GM23338 (cell line): ENCODE results near the gene PSMA1. TPM values are rescaled to one million over a fixed set of nuclear protein-coding genes. Genes with fewer than 3 reads are reported as not detected.

Source experiments
- ATAC-seq: fragments of 200-7000 bp; cut with Tn5 transposase; 3 replicates; pipeline ENCODE4 v1.9.1; 2020
- DNase-seq: peaks from one replicate; pipeline ENCODE4 v3.0.0-alpha.2; 2015; ENCODE audit warnings: low spot score
- H2AFZ ChIP-seq: fragments of 200-600 bp; sonication (generic); 2 replicates; pipeline ENCODE4 v1.8.0; 2016; ENCODE audit warnings: antibody characterized with exemption, mild to moderate bottlenecking, moderate library complexity
- H3F3A ChIP-seq: fragments of 200-600 bp; sonication (generic); replicated peaks from 2 replicates; pipeline ENCODE4 v1.8.0; 2017; ENCODE audit warnings: antibody characterized with exemption, mixed run types, low read depth
- H3K27ac ChIP-seq: fragments of 200-600 bp; sonication (generic); 2 replicates; pipeline ENCODE4 v1.6.1; 2016; ENCODE audit warnings: low read depth
- H3K27me3 ChIP-seq: fragments of 200-600 bp; sonication (generic); 2 replicates; pipeline ENCODE4 v1.8.0; 2016; ENCODE audit warnings: mild to moderate bottlenecking, mixed run types, moderate library complexity; ENCODE audit not compliant: insufficient read depth
- H3K36me3 ChIP-seq: fragments of 200-600 bp; sonication (generic); 2 replicates; pipeline ENCODE4 v1.8.0; 2016; ENCODE audit warnings: mild to moderate bottlenecking; ENCODE audit not compliant: insufficient read depth
- H3K4me1 ChIP-seq: fragments of 200-600 bp; sonication (generic); 2 replicates; pipeline ENCODE4 v1.8.0; 2016; ENCODE audit warnings: mild to moderate bottlenecking, moderate library complexity; ENCODE audit not compliant: insufficient read depth
- H3K4me2 ChIP-seq: fragments of 200-600 bp; sonication (generic); 2 replicates; pipeline ENCODE4 v1.7.1; 2017; ENCODE audit warnings: mixed run types
- H3K4me3 ChIP-seq: fragments of 200-600 bp; sonication (generic); 2 replicates; pipeline ENCODE4 v1.6.1; 2016; ENCODE audit warnings: mixed run types
- H3K79me2 ChIP-seq: fragments of 200-600 bp; sonication (generic); replicated peaks from 2 replicates; pipeline ENCODE4 v1.8.0; 2017; ENCODE audit warnings: mild to moderate bottlenecking; ENCODE audit not compliant: insufficient read depth
- H3K9me2 ChIP-seq: fragments of 200-600 bp; sonication (generic); 2 replicates; pipeline ENCODE4 v1.8.0; 2017; ENCODE audit not compliant: insufficient read depth
- H4K20me1 ChIP-seq: fragments of 200-600 bp; sonication (generic); replicated peaks from 2 replicates; pipeline ENCODE4 v1.8.0; 2017; ENCODE audit warnings: mild to moderate bottlenecking; ENCODE audit not compliant: insufficient read depth
- H3K27ac Mint-ChIP-seq: 2 replicates; pipeline ENCODE4 v1.8.0; 2020; ENCODE audit warnings: inconsistent platforms, mild to moderate bottlenecking, moderate library complexity, mixed read lengths
- H3K27me3 Mint-ChIP-seq: 3 replicates; pipeline ENCODE4 v1.8.0; 2022; ENCODE audit warnings: low read depth, mild to moderate bottlenecking, moderate library complexity, mixed read lengths, inconsistent platforms; ENCODE audit not compliant: insufficient read depth, poor library complexity
- H3K36me3 Mint-ChIP-seq: 3 replicates; pipeline ENCODE4 v1.8.0; 2021; ENCODE audit warnings: low read depth, mild to moderate bottlenecking, inconsistent platforms, moderate library complexity, mixed read lengths
- H3K4me1 Mint-ChIP-seq: 3 replicates; pipeline ENCODE4 v1.8.0; 2020; ENCODE audit warnings: mild to moderate bottlenecking, inconsistent platforms, mixed read lengths
- H3K4me3 Mint-ChIP-seq: 3 replicates; pipeline ENCODE4 v1.8.0; 2021; ENCODE audit warnings: moderate library complexity, mild to moderate bottlenecking, inconsistent platforms, mixed read lengths
- H3K9me3 Mint-ChIP-seq: 3 replicates; pipeline ENCODE4 v1.8.0; 2020; ENCODE audit warnings: moderate library complexity, mild to moderate bottlenecking, inconsistent platforms, mixed read lengths
- CREB1 ChIP-seq: fragments of 250-450 bp; sonication (Bioruptor Pico); IDR thresholded peaks from 2 replicates; pipeline ENCODE4 v1.5.0; 2020; ENCODE audit warnings: low read depth, mild to moderate bottlenecking, moderate library complexity
- EZH2 ChIP-seq: fragments of 200-600 bp; sonication (generic); IDR thresholded peaks from one replicate; pipeline ENCODE4 v1.8.0; 2017; ENCODE audit warnings: antibody characterized with exemption, mild to moderate bottlenecking, low read depth; ENCODE audit not compliant: unreplicated experiment
- JUNB ChIP-seq: IDR thresholded peaks from one replicate; pipeline ENCODE4 v1.6.1; 2016; ENCODE audit warnings: antibody characterized with exemption; ENCODE audit not compliant: unreplicated experiment
- STAT1 ChIP-seq: IDR thresholded peaks from one replicate; pipeline ENCODE4 v1.6.1; 2016; ENCODE audit warnings: antibody characterized with exemption; ENCODE audit not compliant: unreplicated experiment
- ZNF331 ChIP-seq: fragments of 250-450 bp; sonication (Bioruptor Pico); IDR thresholded peaks from 2 replicates; pipeline ENCODE4 v1.5.0; 2020; ENCODE audit warnings: low read depth, mild to moderate bottlenecking, moderate library complexity
- polyA plus RNA-seq: library from polyadenylated mRNA; unstranded; fragments of >200 nt; fragmentation: Nextera tagmentation; extraction: Ambion mirVana; gene quantifications from 2 replicates; pipeline ENCODE4 v1.2.1, GENCODE V29; 2016
- total RNA-seq: library from RNA; depleted of rRNA; stranded (reverse); fragments of >200 nt; shearing (Covaris generic); gene quantifications from 2 replicates; pipeline ENCODE4 v1.2.3, GENCODE V29; 2014
- TF ChIP-seq, protein P1 (sequence below): fragments of 250-450 bp; sonication (Bioruptor Pico); IDR thresholded peaks from 2 replicates; pipeline ENCODE4 v1.5.0; 2020; ENCODE audit warnings: mild to moderate bottlenecking, moderate library complexity
- TF ChIP-seq, protein P2 (sequence below): IDR thresholded peaks from 2 replicates; pipeline ENCODE4 v1.6.1; 2016; ENCODE audit warnings: antibody characterized with exemption

PSMA1 gene
- total and polyA plus RNA-seq, 2 experiments from 2014 or later = 169 to 338 TPM

GRCh38 chr11:14480716-14481115 lies 39.5 kb downstream of the PSMA1 start:
- no peaks in the 10 kb centered on the region for H3K79me2 ChIP-seq
- H3K36me3 ChIP-seq = peaks cover 58% of the 10 kb centered on the region
- TF ChIP-seq CREB1 (CRISPR knock-in tag) (no peak), ZNF331 (no peak), EZH2 (no peak), STAT1 (no peak), JUNB (no peak)
- TF ChIP-seq, protein P1, sequence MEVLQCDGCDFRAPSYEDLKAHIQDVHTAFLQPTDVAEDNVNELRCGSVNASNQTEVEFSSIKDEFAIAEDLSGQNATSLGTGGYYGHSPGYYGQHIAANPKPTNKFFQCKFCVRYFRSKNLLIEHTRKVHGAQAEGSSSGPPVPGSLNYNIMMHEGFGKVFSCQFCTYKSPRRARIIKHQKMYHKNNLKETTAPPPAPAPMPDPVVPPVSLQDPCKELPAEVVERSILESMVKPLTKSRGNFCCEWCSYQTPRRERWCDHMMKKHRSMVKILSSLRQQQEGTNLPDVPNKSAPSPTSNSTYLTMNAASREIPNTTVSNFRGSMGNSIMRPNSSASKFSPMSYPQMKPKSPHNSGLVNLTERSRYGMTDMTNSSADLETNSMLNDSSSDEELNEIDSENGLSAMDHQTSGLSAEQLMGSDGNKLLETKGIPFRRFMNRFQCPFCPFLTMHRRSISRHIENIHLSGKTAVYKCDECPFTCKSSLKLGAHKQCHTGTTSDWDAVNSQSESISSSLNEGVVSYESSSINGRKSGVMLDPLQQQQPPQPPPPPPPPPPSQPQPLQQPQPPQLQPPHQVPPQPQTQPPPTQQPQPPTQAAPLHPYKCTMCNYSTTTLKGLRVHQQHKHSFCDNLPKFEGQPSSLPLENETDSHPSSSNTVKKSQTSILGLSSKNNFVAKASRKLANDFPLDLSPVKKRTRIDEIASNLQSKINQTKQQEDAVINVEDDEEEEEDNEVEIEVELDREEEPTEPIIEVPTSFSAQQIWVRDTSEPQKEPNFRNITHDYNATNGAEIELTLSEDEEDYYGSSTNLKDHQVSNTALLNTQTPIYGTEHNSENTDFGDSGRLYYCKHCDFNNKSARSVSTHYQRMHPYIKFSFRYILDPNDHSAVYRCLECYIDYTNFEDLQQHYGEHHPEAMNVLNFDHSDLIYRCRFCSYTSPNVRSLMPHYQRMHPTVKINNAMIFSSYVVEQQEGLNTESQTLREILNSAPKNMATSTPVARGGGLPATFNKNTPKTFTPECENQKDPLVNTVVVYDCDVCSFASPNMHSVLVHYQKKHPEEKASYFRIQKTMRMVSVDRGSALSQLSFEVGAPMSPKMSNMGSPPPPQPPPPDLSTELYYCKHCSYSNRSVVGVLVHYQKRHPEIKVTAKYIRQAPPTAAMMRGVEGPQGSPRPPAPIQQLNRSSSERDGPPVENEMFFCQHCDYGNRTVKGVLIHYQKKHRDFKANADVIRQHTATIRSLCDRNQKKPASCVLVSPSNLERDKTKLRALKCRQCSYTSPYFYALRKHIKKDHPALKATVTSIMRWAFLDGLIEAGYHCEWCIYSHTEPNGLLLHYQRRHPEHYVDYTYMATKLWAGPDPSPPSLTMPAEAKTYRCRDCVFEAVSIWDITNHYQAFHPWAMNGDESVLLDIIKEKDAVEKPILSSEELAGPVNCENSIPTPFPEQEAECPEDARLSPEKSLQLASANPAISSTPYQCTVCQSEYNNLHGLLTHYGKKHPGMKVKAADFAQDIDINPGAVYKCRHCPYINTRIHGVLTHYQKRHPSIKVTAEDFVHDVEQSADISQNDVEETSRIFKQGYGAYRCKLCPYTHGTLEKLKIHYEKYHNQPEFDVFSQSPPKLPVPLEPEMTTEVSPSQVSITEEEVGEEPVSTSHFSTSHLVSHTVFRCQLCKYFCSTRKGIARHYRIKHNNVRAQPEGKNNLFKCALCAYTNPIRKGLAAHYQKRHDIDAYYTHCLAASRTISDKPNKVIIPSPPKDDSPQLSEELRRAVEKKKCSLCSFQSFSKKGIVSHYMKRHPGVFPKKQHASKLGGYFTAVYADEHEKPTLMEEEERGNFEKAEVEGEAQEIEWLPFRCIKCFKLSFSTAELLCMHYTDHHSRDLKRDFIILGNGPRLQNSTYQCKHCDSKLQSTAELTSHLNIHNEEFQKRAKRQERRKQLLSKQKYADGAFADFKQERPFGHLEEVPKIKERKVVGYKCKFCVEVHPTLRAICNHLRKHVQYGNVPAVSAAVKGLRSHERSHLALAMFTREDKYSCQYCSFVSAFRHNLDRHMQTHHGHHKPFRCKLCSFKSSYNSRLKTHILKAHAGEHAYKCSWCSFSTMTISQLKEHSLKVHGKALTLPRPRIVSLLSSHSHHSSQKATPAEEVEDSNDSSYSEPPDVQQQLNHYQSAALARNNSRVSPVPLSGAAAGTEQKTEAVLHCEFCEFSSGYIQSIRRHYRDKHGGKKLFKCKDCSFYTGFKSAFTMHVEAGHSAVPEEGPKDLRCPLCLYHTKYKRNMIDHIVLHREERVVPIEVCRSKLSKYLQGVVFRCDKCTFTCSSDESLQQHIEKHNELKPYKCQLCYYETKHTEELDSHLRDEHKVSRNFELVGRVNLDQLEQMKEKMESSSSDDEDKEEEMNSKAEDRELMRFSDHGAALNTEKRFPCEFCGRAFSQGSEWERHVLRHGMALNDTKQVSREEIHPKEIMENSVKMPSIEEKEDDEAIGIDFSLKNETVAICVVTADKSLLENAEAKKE (CRISPR knock-in tag) = no peak
- TF ChIP-seq, protein P2, sequence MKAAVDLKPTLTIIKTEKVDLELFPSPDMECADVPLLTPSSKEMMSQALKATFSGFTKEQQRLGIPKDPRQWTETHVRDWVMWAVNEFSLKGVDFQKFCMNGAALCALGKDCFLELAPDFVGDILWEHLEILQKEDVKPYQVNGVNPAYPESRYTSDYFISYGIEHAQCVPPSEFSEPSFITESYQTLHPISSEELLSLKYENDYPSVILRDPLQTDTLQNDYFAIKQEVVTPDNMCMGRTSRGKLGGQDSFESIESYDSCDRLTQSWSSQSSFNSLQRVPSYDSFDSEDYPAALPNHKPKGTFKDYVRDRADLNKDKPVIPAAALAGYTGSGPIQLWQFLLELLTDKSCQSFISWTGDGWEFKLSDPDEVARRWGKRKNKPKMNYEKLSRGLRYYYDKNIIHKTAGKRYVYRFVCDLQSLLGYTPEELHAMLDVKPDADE = no peak
- H3K9me2 ChIP-seq = no peaks in the 10 kb centered on the region
- no peak overlapping the region for H3K27ac Mint-ChIP-seq
- H3K27me3 ChIP-seq = no peaks in the 10 kb centered on the region
- H3K4me2 ChIP-seq = no peak overlapping the region
- no peak overlapping the region for H3K4me3 Mint-ChIP-seq
- no peaks in the 10 kb centered on the region for H3F3A ChIP-seq
- H3K27ac ChIP-seq = no peak overlapping the region
- H3K4me3 ChIP-seq = no peak overlapping the region
- no peaks in the 10 kb centered on the region for H3K4me1 ChIP-seq
- H3K9me3 Mint-ChIP-seq = no peaks in the 10 kb centered on the region
- no peaks in the 10 kb centered on the region for H4K20me1 ChIP-seq
- no peaks in the 10 kb centered on the region for H3K4me1 Mint-ChIP-seq
- ATAC-seq (no peak), DNase-seq (no peak)
- no peak overlapping the region for H2AFZ ChIP-seq
- peaks cover 72% of the 10 kb centered on the region for H3K36me3 Mint-ChIP-seq
- H3K27me3 Mint-ChIP-seq = peaks cover 2% of the 10 kb centered on the region
